ENCODE measurements around the gene CPSF4. TPM values are rescaled to one million over a fixed set of nuclear protein-coding genes. Genes with fewer than 3 reads are reported as not detected.

The CPSF4 gene
- total and polyA plus RNA-seq, 2 donors (not counting 1 experiment from before 2014, with no cell fraction given) = 52.9 to 63.2 TPM

GRCh38 chr7:99389772-99390171, 49.0 kb upstream of the CPSF4 start:
- Histone ChIP-seq H4K20me1 (ENCODE audit: control insufficient read depth, insufficient read depth, low read length, poor library complexity, severe bottlenecking) (peaks cover 86% of the 10 kb centered on the region), H3K79me2 (ENCODE audit: control insufficient read depth, insufficient read depth, low read length) (peaks cover 71% of the 10 kb centered on the region), H2AFZ (ENCODE audit: insufficient read depth, low read depth, low read length, poor library complexity, severe bottlenecking) (no peak overlapping the region), H3K9ac (ENCODE audit: low read length) (no peak overlapping the region), H3K4me3 (ENCODE audit: control extremely low read depth in 1 of 5, extremely low read depth in 1 of 5, insufficient read depth in 1 of 5, low read depth in 2 of 5, low read length in 4 of 5) (no peak overlapping the region), H3K36me3 (replicated peaks in 1 of 2; ENCODE audit: control extremely low read depth in 1 of 2, control insufficient read depth in 1 of 2, extremely low read depth in 1 of 2, insufficient read depth in 2 of 2, low read length in 1 of 2) (peaks cover 0 to 75% of the 10 kb centered on the region in 2 experiments), H3K9me3 (ENCODE audit: control extremely low read depth in 1 of 3, control insufficient read depth in 2 of 3, insufficient read depth in 1 of 3, low read length in 2 of 3) (no peaks in the 10 kb centered on the region), H3K4me1 (ENCODE audit: control insufficient read depth in 2 of 2, insufficient read depth in 2 of 2, low read length in 2 of 2) (peaks cover 17 to 27% of the 10 kb centered on the region in 2 donors), H3K27ac (ENCODE audit: low read length in 2 of 2) (no peak overlapping the region), H3K4me2 (replicated peaks; ENCODE audit: low read depth, low read length, poor library complexity, severe bottlenecking) (no peak overlapping the region), H3K27me3 (replicated peaks in 1 of 4; ENCODE audit: control extremely low read depth in 1 of 4, control insufficient read depth in 3 of 4, insufficient read depth in 4 of 4, low read length in 3 of 4) (no peaks in the 10 kb centered on the region)
- no peaks in the 10 kb centered on the region for H3K9me3 Mint-ChIP-seq (ENCODE audit: insufficient read depth)
- DNase-seq (no peak), ATAC-seq (ENCODE audit: low read depth) (no peak)
- H3K4me3 Mint-ChIP-seq = no peak overlapping the region
- H3K4me1 Mint-ChIP-seq = peaks cover 22% of the 10 kb centered on the region
- no peak for TF ChIP-seq EZH2 (IDR thresholded peaks at IDR 0.05; ENCODE audit: borderline replicate concordance, insufficient read depth, low read depth, low read length, poor library complexity, severe bottlenecking)
- no peak for TF ChIP-seq CTCF (IDR thresholded peaks at IDR 0.05)
- WGBS (ENCODE audit: insufficient coverage) = 96% methylated on average over 12 of the region's 13 CpGs
- CTCF ChIA-PET = interaction anchor here (0.9 kb wide), 1 partner anchor 24 kb away, joined by 6 read pairs; no protein-coding TSS in a partner anchor
- intact Hi-C loops (cut with micrococcal nuclease) = no loop called here
- H3K27ac Mint-ChIP-seq = no peak overlapping the region
- POLR2A ChIA-PET = no interaction called here
- H3K27me3 Mint-ChIP-seq = no peaks in the 10 kb centered on the region

- peak overlapping the region; percentile 15 for H3K27ac Mint-ChIP-seq
- ATAC-seq (ENCODE audit: low read depth) = no peak
- CTCF ChIA-PET = interaction anchor here (2.2 to 3.8 kb wide), 2 partner anchors 17 to 26 kb away, joined by 8 to 20 read pairs; partner anchors contain the start of genes BUD31 and PDAP1
- peak overlapping the region; percentile 19 for H3K4me3 Mint-ChIP-seq
- Histone ChIP-seq H2AFZ (ENCODE audit: insufficient read depth, low read depth, low read length, poor library complexity, severe bottlenecking) (no peak overlapping the region), H3K27ac (ENCODE audit: low read length in 2 of 2) (peak overlapping the region in 1 of 2 donors; percentile 30), H3K4me2 (replicated peaks; ENCODE audit: low read depth, low read length, poor library complexity, severe bottlenecking) (no peak overlapping the region), H3K79me2 (ENCODE audit: control insufficient read depth, insufficient read depth, low read length) (peaks cover 58% of the 10 kb centered on the region), H4K20me1 (ENCODE audit: control insufficient read depth, insufficient read depth, low read length, poor library complexity, severe bottlenecking) (peaks cover 85% of the 10 kb centered on the region), H3K27me3 (replicated peaks in 1 of 4; ENCODE audit: control extremely low read depth in 1 of 4, control insufficient read depth in 3 of 4, insufficient read depth in 4 of 4, low read length in 3 of 4) (no peaks in the 10 kb centered on the region), H3K9me3 (ENCODE audit: control extremely low read depth in 1 of 3, control insufficient read depth in 2 of 3, insufficient read depth in 1 of 3, low read length in 2 of 3) (no peaks in the 10 kb centered on the region), H3K4me3 (ENCODE audit: control extremely low read depth in 1 of 5, extremely low read depth in 1 of 5, insufficient read depth in 1 of 5, low read depth in 2 of 5, low read length in 4 of 5) (no peak overlapping the region), H3K36me3 (replicated peaks in 1 of 2; ENCODE audit: control extremely low read depth in 1 of 2, control insufficient read depth in 1 of 2, extremely low read depth in 1 of 2, insufficient read depth in 2 of 2, low read length in 1 of 2) (peaks cover 0 to 78% of the 10 kb centered on the region in 2 experiments), H3K9ac (ENCODE audit: low read length) (no peak overlapping the region), H3K4me1 (ENCODE audit: control insufficient read depth in 2 of 2, insufficient read depth in 2 of 2, low read length in 2 of 2) (peaks cover 12 to 20% of the 10 kb centered on the region in 2 donors)
- no peak for TF ChIP-seq CTCF (IDR thresholded peaks at IDR 0.05)
- no peak for TF ChIP-seq EZH2 (IDR thresholded peaks at IDR 0.05; ENCODE audit: borderline replicate concordance, insufficient read depth, low read depth, low read length, poor library complexity, severe bottlenecking)
- H3K4me1 Mint-ChIP-seq = peaks cover 22% of the 10 kb centered on the region
- no peaks in the 10 kb centered on the region for H3K9me3 Mint-ChIP-seq (ENCODE audit: insufficient read depth)
- DNase-seq = no peak
- POLR2A ChIA-PET = no interaction called here
- intact Hi-C loops (cut with micrococcal nuclease) = no loop called here
- no peaks in the 10 kb centered on the region for H3K27me3 Mint-ChIP-seq
- WGBS (ENCODE audit: insufficient coverage) = 95% methylated on average over 14 of the region's 23 CpGs
These were observed 47.7 kb upstream of the CPSF4 start for GRCh38 chr7:99390941-99391602.
